Smooth muscle cell (in vitro differentiated cells): Measurements from ENCODE around the gene ATP8A2. TPM values are rescaled to one million over a fixed set of nuclear protein-coding genes. Genes with fewer than 3 reads are reported as not detected.

Experiments used
- DNase-seq: peaks from one replicate; lab custom pipeline; 2025; ENCODE audit not compliant: unreplicated experiment; lab: John Stamatoyannopoulos, UW
- H2AFZ ChIP-seq: fragments of 200-600 bp; sonication (generic); 2 replicates; pipeline ENCODE4 v1.6.0; 2016; ENCODE audit warnings: antibody characterized with exemption, low read depth, mild to moderate bottlenecking
- H3F3A ChIP-seq: fragments of 200-600 bp; sonication (generic); 2 replicates; pipeline ENCODE4 v1.6.0; 2017; ENCODE audit warnings: antibody characterized with exemption, low read depth
- H3K27ac ChIP-seq: fragments of 200-600 bp; sonication (generic); 2 replicates; pipeline ENCODE4 v1.5.1; 2016; ENCODE audit warnings: low read depth, mild to moderate bottlenecking
- H3K27me3 ChIP-seq: fragments of 200-600 bp; sonication (generic); 2 replicates; pipeline ENCODE4 v1.6.1; 2016; ENCODE audit warnings: low read depth, mild to moderate bottlenecking
- H3K36me3 ChIP-seq: fragments of 200-600 bp; sonication (generic); 2 replicates; pipeline ENCODE4 v1.5.1; 2016; ENCODE audit warnings: low read depth
- H3K4me1 ChIP-seq: fragments of 200-600 bp; sonication (generic); 2 replicates; pipeline ENCODE4 v1.5.1; 2016; ENCODE audit warnings: low read depth
- H3K4me2 ChIP-seq: fragments of 200-600 bp; sonication (generic); 2 replicates; pipeline ENCODE4 v1.6.0; 2016; ENCODE audit warnings: mild to moderate bottlenecking
- H3K4me3 ChIP-seq: fragments of 200-600 bp; sonication (generic); 2 replicates; pipeline ENCODE4 v1.5.1; 2016; ENCODE audit warnings: mild to moderate bottlenecking
- H3K79me2 ChIP-seq: fragments of 200-600 bp; sonication (generic); 2 replicates; pipeline ENCODE4 v1.6.0; 2016; ENCODE audit warnings: low read depth, mild to moderate bottlenecking
- H3K9ac ChIP-seq: fragments of 200-600 bp; sonication (generic); 2 replicates; pipeline ENCODE4 v1.6.0; 2016; ENCODE audit warnings: low read depth
- H3K9me3 ChIP-seq: fragments of 200-600 bp; sonication (generic); replicated peaks from 2 replicates; pipeline ENCODE4 v1.5.1; 2016; ENCODE audit warnings: low read depth
- H4K20me1 ChIP-seq: fragments of 200-600 bp; sonication (generic); 2 replicates; pipeline ENCODE4 v1.6.0; 2016; ENCODE audit warnings: low read depth
- WGBS: methylation state at CpG from one replicate; pipeline ENCODE4 v1.1.7; 2016; ENCODE audit warnings: low lambda C conversion rate; 5-methylcytosine and 5-hydroxymethylcytosine counted together
- polyA plus RNA-seq: library from polyadenylated mRNA; unstranded; fragments of >200 nt; fragmentation: Nextera tagmentation; extraction: Ambion mirVana; gene quantifications from 2 replicates; pipeline ENCODE4 v1.2.1, GENCODE V29; 2016
- total RNA-seq: library from RNA; depleted of rRNA; stranded (reverse); fragments of >200 nt; gene quantifications from 2 replicates; pipeline ENCODE4 v1.2.3, GENCODE V29; 2014
- TF ChIP-seq, protein P1 (sequence below): fragments of 200-600 bp; sonication (generic); IDR thresholded peaks from 2 replicates; pipeline ENCODE4 v1.5.1; 2017; ENCODE audit warnings: borderline replicate concordance, mild to moderate bottlenecking, antibody characterized with exemption; ENCODE audit not compliant: insufficient read depth, poor library complexity, severe bottlenecking

The ATP8A2 gene
- total and polyA plus RNA-seq, 2 experiments from 2014 or later, result under 0.01 to 0.06 TPM

DNA sequence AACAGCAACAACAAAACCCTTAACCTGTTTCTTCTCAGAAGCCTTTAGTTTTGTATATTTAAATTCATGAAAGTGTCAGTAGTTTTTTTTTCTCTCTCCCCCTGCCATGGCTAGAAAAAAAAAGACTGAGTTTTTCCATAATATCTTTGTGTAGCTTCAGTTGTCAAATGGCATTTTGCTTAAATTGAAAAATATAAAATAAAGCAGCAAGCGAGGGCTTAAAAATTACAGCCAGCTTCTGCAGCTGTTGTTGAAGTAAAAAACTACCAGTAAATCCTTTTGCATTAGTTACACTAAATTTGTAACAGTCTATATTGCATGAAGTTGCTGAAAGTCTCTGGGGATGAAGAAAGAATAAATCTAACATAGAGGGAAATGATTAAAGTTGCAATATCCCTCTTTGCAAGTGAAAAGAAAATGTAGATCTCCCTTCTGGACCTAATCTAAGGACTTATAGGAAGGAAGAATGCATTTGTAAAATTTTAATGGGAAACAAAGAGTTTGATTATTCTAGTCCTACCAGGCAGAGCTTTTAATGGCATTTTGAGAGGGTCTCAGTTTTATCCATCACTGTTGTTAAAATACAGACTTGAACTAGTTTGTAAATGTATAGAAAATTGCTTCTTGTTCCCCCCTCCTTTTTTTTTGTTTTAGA lies 215.7 kb downstream of the ATP8A2 start:
- H3K4me2 ChIP-seq, result no peak overlapping the region
- TF ChIP-seq, protein P1, sequence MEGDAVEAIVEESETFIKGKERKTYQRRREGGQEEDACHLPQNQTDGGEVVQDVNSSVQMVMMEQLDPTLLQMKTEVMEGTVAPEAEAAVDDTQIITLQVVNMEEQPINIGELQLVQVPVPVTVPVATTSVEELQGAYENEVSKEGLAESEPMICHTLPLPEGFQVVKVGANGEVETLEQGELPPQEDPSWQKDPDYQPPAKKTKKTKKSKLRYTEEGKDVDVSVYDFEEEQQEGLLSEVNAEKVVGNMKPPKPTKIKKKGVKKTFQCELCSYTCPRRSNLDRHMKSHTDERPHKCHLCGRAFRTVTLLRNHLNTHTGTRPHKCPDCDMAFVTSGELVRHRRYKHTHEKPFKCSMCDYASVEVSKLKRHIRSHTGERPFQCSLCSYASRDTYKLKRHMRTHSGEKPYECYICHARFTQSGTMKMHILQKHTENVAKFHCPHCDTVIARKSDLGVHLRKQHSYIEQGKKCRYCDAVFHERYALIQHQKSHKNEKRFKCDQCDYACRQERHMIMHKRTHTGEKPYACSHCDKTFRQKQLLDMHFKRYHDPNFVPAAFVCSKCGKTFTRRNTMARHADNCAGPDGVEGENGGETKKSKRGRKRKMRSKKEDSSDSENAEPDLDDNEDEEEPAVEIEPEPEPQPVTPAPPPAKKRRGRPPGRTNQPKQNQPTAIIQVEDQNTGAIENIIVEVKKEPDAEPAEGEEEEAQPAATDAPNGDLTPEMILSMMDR, result no peak
- no peak overlapping the region for H2AFZ ChIP-seq
- no peaks in the 10 kb centered on the region for H3K79me2 ChIP-seq
- no peaks in the 10 kb centered on the region for H3K36me3 ChIP-seq
- 89% methylated on average over 1 of the region's 1 CpG for WGBS
- H3K27ac ChIP-seq, result no peak overlapping the region
- no peaks in the 10 kb centered on the region for H3K4me1 ChIP-seq
- H3K27me3 ChIP-seq, result peaks cover 37% of the 10 kb centered on the region
- H4K20me1 ChIP-seq, result no peaks in the 10 kb centered on the region
- no peaks in the 10 kb centered on the region for H3K9me3 ChIP-seq
- no peak overlapping the region for H3K4me3 ChIP-seq
- no peak overlapping the region for H3K9ac ChIP-seq
- DNase-seq, result no peak
- H3F3A ChIP-seq, result no peaks in the 10 kb centered on the region

GRCh38 chr13:25588336-25589060 lies 216.7 kb downstream of the ATP8A2 start:
- no peaks in the 10 kb centered on the region for H3K4me1 ChIP-seq
- no peak overlapping the region for H3K4me3 ChIP-seq
- no peak overlapping the region for H2AFZ ChIP-seq
- no peaks in the 10 kb centered on the region for H3K9me3 ChIP-seq
- no peak overlapping the region for H3K27ac ChIP-seq
- no peaks in the 10 kb centered on the region for H3K36me3 ChIP-seq
- TF ChIP-seq, protein P1, result no peak
- 88% methylated on average over 12 of the region's 12 CpGs for WGBS
- no peaks in the 10 kb centered on the region for H3F3A ChIP-seq
- no peak overlapping the region for H3K9ac ChIP-seq
- no peak for DNase-seq
- H3K79me2 ChIP-seq, result no peaks in the 10 kb centered on the region
- peaks cover 37% of the 10 kb centered on the region for H3K27me3 ChIP-seq
- no peaks in the 10 kb centered on the region for H4K20me1 ChIP-seq
- no peak overlapping the region for H3K4me2 ChIP-seq

DNA sequence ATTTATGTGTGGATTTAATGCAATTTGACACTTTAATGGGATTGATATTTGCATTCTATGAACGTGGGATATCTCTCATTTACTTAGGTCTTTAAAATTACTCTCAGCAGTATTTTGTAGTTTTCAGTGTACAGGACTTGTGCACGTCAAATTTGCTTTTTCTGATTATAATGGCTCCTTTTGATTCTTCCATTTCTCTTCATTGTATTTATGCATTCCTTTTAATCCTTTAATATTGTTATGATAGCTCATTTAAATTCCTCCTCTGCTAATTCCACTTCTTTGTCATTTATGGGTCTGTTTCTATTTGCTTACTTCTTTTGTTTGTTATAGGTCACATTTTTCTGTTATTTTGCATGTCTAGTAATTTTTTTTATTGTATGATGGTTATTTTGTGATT lies 226.6 kb downstream of the ATP8A2 start:
- Histone ChIP-seq H3K4me3 (no peak overlapping the region), H3K27ac (no peak overlapping the region), H3K36me3 (no peaks in the 10 kb centered on the region), H2AFZ (no peak overlapping the region), H3K4me1 (no peaks in the 10 kb centered on the region), H4K20me1 (no peaks in the 10 kb centered on the region), H3K4me2 (no peak overlapping the region), H3K9ac (no peak overlapping the region), H3F3A (no peaks in the 10 kb centered on the region), H3K9me3 (no peaks in the 10 kb centered on the region), H3K27me3 (no peaks in the 10 kb centered on the region), H3K79me2 (no peaks in the 10 kb centered on the region)
- 76% methylated on average over 2 of the region's 2 CpGs for WGBS
- TF ChIP-seq, protein P1, result no peak
- DNase-seq, result no peak

GRCh38 chr13:25602176-25602575 lies 230.4 kb downstream of the ATP8A2 start:
- Histone ChIP-seq H2AFZ (no peak overlapping the region), H4K20me1 (no peaks in the 10 kb centered on the region), H3K27me3 (no peaks in the 10 kb centered on the region), H3K36me3 (no peaks in the 10 kb centered on the region), H3F3A (no peaks in the 10 kb centered on the region), H3K4me3 (no peak overlapping the region), H3K27ac (no peak overlapping the region), H3K79me2 (no peaks in the 10 kb centered on the region), H3K9ac (no peak overlapping the region), H3K9me3 (no peaks in the 10 kb centered on the region), H3K4me1 (no peaks in the 10 kb centered on the region), H3K4me2 (no peak overlapping the region)
- 30% methylated on average over 2 of the region's 2 CpGs for whole genome bisulfite sequencing
- no peak for DNase-seq
- TF ChIP-seq, protein P1, result no peak
